ENCODE measurements around the gene DYNC1I2. TPM values are rescaled to one million over a fixed set of nuclear protein-coding genes. Genes with fewer than 3 reads are reported as not detected.
A peak's percentile ranks its signal among the peaks of the same experiment; 100 is the strongest.

The DYNC1I2 gene
- total RNA-seq: 10 to 100 TPM; 41.5 to 44.1 TPM

- no peaks in the 10 kb centered on the region for H3K9me3 Mint-ChIP-seq
- H3K4me3 Mint-ChIP-seq: peak within 1 kb of the TSS; percentile 92
- H3K36me3 Mint-ChIP-seq: peaks cover 5% of the 10 kb centered on the region
- peaks cover 27% of the 10 kb centered on the region for H3K4me1 Mint-ChIP-seq
- H3K27me3 Mint-ChIP-seq: no peaks in the 10 kb centered on the region
- DNase-seq: peak; percentile 79
- H3K27ac Mint-ChIP-seq: peak within 1 kb of the TSS; percentile 85
These were observed at the start of gene DYNC1I2 for GRCh38 chr2:171687287-171688128. Gene DYNC1I2, plus strand, starts transcription at chr2:171687469. Its CDS starts 2,687 bp downstream, at chr2:171690156.

- Mint-ChIP-seq H3K27me3 (peaks cover 25% of the 10 kb centered on the region), H3K9me3 (peaks cover 15% of the 10 kb centered on the region), H3K4me1 (no peaks in the 10 kb centered on the region), H3K27ac (no peak overlapping the region), H3K36me3 (no peaks in the 10 kb centered on the region), H3K4me3 (no peak overlapping the region)
- no peak for DNase-seq
These were observed 35.4 kb upstream of the DYNC1I2 start for GRCh38 chr2:171651667-171652415.

DNA sequence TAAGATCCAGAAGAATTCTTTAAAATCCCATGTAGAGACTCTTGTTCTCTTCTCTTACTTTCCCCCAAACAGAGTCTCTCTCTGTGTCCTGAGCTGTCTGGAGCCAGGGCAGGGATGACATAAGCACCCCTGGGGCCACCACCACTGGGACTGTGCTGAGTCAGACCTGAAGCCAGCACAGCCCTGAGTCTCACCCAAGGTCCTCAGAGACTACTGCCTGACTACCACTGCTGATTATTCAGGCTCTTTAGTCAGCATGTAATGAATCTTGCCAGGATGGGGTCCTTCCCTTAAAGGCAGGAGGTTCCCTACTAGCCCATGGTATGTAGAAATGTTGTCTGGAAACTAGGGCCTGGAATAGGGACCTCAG lies 34.9 kb upstream of the DYNC1I2 start:
- peaks cover 15% of the 10 kb centered on the region for H3K9me3 Mint-ChIP-seq
- DNase-seq: no peak
- H3K36me3 Mint-ChIP-seq: no peaks in the 10 kb centered on the region
- H3K27me3 Mint-ChIP-seq: peaks cover 31% of the 10 kb centered on the region
- H3K27ac Mint-ChIP-seq: no peak overlapping the region
- no peaks in the 10 kb centered on the region for H3K4me1 Mint-ChIP-seq
- H3K4me3 Mint-ChIP-seq: no peak overlapping the region

DNA sequence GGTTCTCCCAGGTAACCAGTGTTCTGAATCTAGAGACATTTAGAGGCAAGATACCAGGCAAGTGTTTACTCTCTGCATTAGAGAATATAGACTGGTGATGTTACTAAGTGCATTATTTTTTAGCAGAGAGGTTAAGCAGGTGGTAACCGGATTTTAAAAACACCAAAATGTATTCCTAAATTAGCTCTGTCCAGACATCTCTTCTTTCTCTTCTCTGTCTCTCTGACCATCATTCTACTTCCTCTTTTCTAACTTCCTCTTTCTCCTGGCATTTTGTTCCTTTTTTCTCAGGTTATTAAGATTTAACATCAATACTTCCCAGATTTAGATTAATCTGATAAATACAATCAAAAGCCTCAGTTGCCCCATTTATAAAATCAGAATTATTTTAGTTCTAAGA lies 31.7 kb upstream of the DYNC1I2 start:
- H3K36me3 Mint-ChIP-seq: no peaks in the 10 kb centered on the region
- peaks cover 24% of the 10 kb centered on the region for H3K27me3 Mint-ChIP-seq
- peaks cover 10% of the 10 kb centered on the region for H3K9me3 Mint-ChIP-seq
- H3K4me1 Mint-ChIP-seq: no peaks in the 10 kb centered on the region
- H3K4me3 Mint-ChIP-seq: no peak overlapping the region
- no peak overlapping the region for H3K27ac Mint-ChIP-seq
- no peak for DNase-seq

- H3K4me1 Mint-ChIP-seq: no peaks in the 10 kb centered on the region
- no peaks in the 10 kb centered on the region for H3K9me3 Mint-ChIP-seq
- DNase-seq: no peak
- H3K27ac Mint-ChIP-seq: no peak overlapping the region
- no peaks in the 10 kb centered on the region for H3K36me3 Mint-ChIP-seq
- H3K27me3 Mint-ChIP-seq: peaks cover 14% of the 10 kb centered on the region
- no peak overlapping the region for H3K4me3 Mint-ChIP-seq
These were observed 20.2 kb upstream of the DYNC1I2 start for GRCh38 chr2:171667041-171667440.

- no peak for DNase-seq
- Mint-ChIP-seq H3K4me3 (no peak overlapping the region), H3K27me3 (peaks cover 9% of the 10 kb centered on the region), H3K27ac (no peak overlapping the region), H3K36me3 (no peaks in the 10 kb centered on the region), H3K4me1 (no peaks in the 10 kb centered on the region), H3K9me3 (no peaks in the 10 kb centered on the region)
These were observed 19.1 kb upstream of the DYNC1I2 start for GRCh38 chr2:171668183-171668582.

GRCh38 chr2:171669121-171669520 lies 18.1 kb upstream of the DYNC1I2 start:
- Mint-ChIP-seq H3K4me1 (no peaks in the 10 kb centered on the region), H3K36me3 (no peaks in the 10 kb centered on the region), H3K9me3 (no peaks in the 10 kb centered on the region), H3K27me3 (peaks cover 6% of the 10 kb centered on the region), H3K4me3 (no peak overlapping the region), H3K27ac (no peak overlapping the region)
- DNase-seq: no peak

DNA sequence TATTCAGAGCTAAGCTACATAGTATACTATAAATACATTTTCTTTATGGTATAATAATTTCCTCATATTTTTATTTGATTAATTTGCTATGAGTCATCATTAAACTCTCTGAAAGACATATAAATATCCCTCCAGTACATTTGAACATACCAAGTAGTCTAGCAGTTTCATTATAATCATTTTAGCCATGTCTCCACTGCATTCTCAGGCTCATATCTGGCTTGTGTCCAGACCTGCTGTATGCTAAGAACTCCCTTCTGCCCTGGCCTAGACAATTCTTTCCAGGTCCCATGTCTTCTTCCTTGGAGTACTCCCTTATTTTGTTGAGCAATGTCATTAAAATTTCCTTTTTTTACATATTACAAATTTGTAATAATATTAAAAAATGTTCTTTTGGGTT lies 16.6 kb upstream of the DYNC1I2 start:
- Mint-ChIP-seq H3K4me3 (no peak overlapping the region), H3K36me3 (no peaks in the 10 kb centered on the region), H3K27me3 (no peaks in the 10 kb centered on the region), H3K9me3 (no peaks in the 10 kb centered on the region), H3K4me1 (no peaks in the 10 kb centered on the region), H3K27ac (no peak overlapping the region)
- no peak for DNase-seq

- no peaks in the 10 kb centered on the region for H3K9me3 Mint-ChIP-seq
- no peaks in the 10 kb centered on the region for H3K4me1 Mint-ChIP-seq
- H3K36me3 Mint-ChIP-seq: no peaks in the 10 kb centered on the region
These were observed 15.4 kb upstream of the DYNC1I2 start for GRCh38 chr2:171671867-171672266.

GRCh38 chr2:171673905-171674304 lies 13.4 kb upstream of the DYNC1I2 start:
- DNase-seq: no peak
- Mint-ChIP-seq H3K4me3 (no peak overlapping the region), H3K27me3 (peaks cover 4% of the 10 kb centered on the region), H3K4me1 (no peaks in the 10 kb centered on the region), H3K36me3 (no peaks in the 10 kb centered on the region), H3K9me3 (no peaks in the 10 kb centered on the region), H3K27ac (no peak overlapping the region)

More at GRCh38 chr2:171671867-171672266, 15.4 kb upstream of the DYNC1I2 start:
- Mint-ChIP-seq H3K4me3 (no peak overlapping the region), H3K27me3 (no peaks in the 10 kb centered on the region), H3K27ac (no peak overlapping the region)
- no peak for DNase-seq

DNA sequence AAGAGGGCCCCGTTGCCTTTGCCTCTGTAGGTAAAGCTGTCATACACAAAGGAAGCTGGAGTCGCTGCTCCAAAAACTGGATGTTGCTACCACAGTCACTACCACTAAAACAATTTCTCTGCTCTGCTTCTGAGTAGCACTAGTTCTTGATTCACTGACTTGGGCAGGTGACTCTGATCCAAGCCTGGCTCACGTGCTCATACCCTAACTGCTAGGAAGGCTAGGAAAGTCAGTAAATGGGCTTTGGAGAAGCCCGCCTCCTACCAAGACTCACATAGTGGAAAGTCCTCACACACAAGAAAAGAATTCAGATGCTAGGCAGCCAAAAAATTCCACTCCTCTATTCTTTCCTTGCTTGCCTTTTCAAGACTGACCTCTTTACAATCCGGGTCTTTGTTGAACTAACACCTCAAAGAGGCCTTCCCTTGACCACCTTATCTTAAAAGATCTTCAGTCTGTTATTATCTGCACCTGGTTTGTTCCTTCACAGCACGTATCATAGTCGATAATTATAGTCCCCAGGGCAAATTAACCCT lies 11.4 kb upstream of the DYNC1I2 start:
- Mint-ChIP-seq H3K4me3 (no peak overlapping the region), H3K4me1 (no peaks in the 10 kb centered on the region), H3K9me3 (no peaks in the 10 kb centered on the region), H3K27me3 (peaks cover 4% of the 10 kb centered on the region), H3K27ac (no peak overlapping the region), H3K36me3 (no peaks in the 10 kb centered on the region)
- no peak for DNase-seq

- no peak for DNase-seq
- Mint-ChIP-seq H3K4me3 (no peak overlapping the region), H3K27me3 (peaks cover 8% of the 10 kb centered on the region), H3K36me3 (no peaks in the 10 kb centered on the region), H3K27ac (no peak overlapping the region), H3K9me3 (no peaks in the 10 kb centered on the region), H3K4me1 (no peaks in the 10 kb centered on the region)
These were observed 8.7 kb upstream of the DYNC1I2 start for GRCh38 chr2:171678619-171679018.

- peak overlapping the region; percentile 92 for H3K4me3 Mint-ChIP-seq
- no peaks in the 10 kb centered on the region for H3K27me3 Mint-ChIP-seq
- no peaks in the 10 kb centered on the region for H3K9me3 Mint-ChIP-seq
- no peak for DNase-seq
- peaks cover 8% of the 10 kb centered on the region for H3K36me3 Mint-ChIP-seq
- peak overlapping the region; percentile 85 for H3K27ac Mint-ChIP-seq
- H3K4me1 Mint-ChIP-seq: peaks cover 29% of the 10 kb centered on the region
These were observed 828 bp downstream of the DYNC1I2 start for GRCh38 chr2:171688129-171688465.

DNA sequence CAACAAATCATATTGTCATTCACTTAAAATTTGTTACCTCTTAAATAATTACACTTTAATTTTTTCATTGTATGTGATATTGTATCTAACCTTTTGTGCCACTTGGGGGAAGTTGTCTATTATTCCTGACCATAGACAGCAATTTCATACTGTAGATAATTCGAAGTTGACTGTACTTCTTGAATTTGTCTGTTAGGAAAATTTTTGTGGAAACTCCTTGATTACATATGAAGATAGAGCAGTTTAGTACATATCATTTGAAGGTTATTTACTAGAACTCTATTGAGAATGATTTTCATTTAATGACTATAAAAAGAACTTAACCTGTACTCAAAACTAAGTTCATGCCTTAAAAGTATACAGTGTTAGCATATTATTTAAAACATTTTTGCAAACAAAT lies 5.1 kb downstream of the DYNC1I2 start:
- Mint-ChIP-seq H3K9me3 (no peaks in the 10 kb centered on the region), H3K27me3 (no peaks in the 10 kb centered on the region), H3K27ac (no peak overlapping the region), H3K4me1 (peaks cover 28% of the 10 kb centered on the region), H3K4me3 (no peak overlapping the region), H3K36me3 (peaks cover 27% of the 10 kb centered on the region)
- no peak for DNase-seq

DNA sequence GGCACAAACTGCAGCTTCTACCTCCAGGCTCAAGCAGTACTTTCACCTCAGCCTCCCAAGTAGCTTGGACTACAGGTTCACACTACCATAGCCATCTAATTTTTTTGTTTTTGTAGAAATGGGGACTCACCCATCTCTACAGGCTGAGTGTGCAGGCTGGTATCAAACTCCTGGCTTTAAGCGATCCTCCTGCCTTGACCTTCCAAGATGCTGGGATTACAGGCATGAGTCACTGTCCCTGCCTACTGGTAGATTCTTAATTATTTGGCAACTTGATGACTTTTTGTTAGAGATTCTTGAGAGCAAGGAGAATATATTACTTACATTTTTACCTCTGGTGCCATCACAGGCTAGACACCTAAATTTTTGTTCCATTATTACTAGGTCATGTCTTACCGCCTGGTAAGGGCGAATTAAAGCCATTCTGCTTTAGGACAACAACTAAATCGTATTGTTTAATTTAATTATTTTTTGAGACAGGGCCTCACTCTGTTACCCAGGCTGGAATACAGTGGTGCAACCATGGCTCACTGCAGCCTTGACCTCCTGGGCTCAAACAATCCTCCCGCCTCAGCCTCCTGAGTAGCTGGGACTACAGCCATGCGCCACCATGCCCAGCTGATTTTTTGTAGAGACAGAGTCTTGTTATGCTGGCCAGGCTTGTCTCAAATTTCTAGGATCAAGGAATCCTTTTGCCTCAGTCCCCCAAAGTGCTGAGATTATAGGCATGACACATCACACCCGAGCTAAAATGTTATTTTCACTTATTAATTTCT lies 15.7 kb downstream of the DYNC1I2 start:
- H3K4me1 Mint-ChIP-seq: peaks cover 6% of the 10 kb centered on the region
- no peak for DNase-seq
- H3K9me3 Mint-ChIP-seq: no peaks in the 10 kb centered on the region
- H3K27ac Mint-ChIP-seq: no peak overlapping the region
- no peaks in the 10 kb centered on the region for H3K27me3 Mint-ChIP-seq
- H3K4me3 Mint-ChIP-seq: no peak overlapping the region
- H3K36me3 Mint-ChIP-seq: no peaks in the 10 kb centered on the region
